Neutrophil (primary cell): ENCODE data around the gene ARHGAP30.

Experiments
- H3K27ac ChIP-seq: fragments of 200-600 bp; sonication (generic); 2 replicates; pipeline ENCODE4 v1.5.1; 2016; ENCODE audit warnings: mild to moderate bottlenecking, moderate library complexity
- H3K27me3 ChIP-seq: fragments of 200-600 bp; sonication (generic); 2 replicates; pipeline ENCODE4 v1.6.0; 2016; ENCODE audit warnings: mild to moderate bottlenecking
- H3K36me3 ChIP-seq: fragments of 200-600 bp; sonication (generic); 2 replicates; pipeline ENCODE4 v1.5.1; 2017
- H3K4me1 ChIP-seq, 2 experiments: fragments of 200-600 bp in 1 of 2; sonication (generic) in 1 of 2; 1 replicate in 1 of 2; 2 replicates in 1 of 2; pipeline versions ENCODE4 v1.5.1 to v1.6.1; 2013 to 2016; ENCODE audit warnings: low read depth in 1 of 2, low read length in 1 of 2, mild to moderate bottlenecking in 1 of 2, moderate library complexity in 1 of 2; ENCODE audit not compliant: control insufficient read depth in 1 of 2, insufficient read depth in 1 of 2
- H3K4me3 ChIP-seq, 2 experiments: fragments of 200-600 bp in 1 of 2; sonication (generic) in 1 of 2; 1 replicate in 1 of 2; 2 replicates in 1 of 2; pipeline ENCODE4 v1.5.1; 2013 to 2016; ENCODE audit warnings: low read depth in 1 of 2, low read length in 1 of 2, mild to moderate bottlenecking in 1 of 2, moderate library complexity in 1 of 2
- H3K9me3 ChIP-seq: fragments of 200-600 bp; sonication (generic); 2 replicates; pipeline ENCODE4 v1.5.1; 2016
- TF ChIP-seq, protein P1 (sequence below): fragments of 200-600 bp; sonication (generic); IDR thresholded peaks from 2 replicates; pipeline ENCODE4 v1.5.1; 2016; ENCODE audit warnings: antibody characterized with exemption

ARHGAP30 gene

DNA sequence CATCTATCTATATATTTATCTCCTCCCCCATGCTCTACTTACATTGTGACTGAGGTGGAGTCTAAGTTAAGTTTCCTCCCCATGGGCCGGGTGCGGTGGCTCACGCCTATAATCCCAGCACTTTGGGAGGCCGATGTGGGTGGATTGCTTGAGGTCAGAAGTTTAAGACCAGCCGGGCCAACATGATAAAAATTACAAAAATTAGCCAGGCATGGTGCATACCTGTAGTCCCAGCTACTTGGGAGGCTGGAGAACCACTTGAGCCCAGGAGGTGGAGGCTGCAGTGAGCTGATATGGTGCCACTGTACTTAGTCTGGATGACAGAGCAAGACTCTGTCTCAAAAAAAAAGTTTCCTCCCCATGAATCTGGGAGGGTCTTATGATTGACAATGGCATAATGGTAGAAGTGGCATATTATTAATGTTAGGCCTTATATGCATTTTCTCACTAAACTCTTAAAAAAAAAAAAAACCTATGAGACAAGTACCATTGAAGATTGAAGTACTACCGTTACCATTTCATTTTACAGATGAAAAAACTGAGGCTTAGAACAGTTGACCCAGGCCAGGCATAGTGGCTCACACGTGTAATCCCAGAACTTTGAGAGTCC lies 60.0 kb downstream of the ARHGAP30 start:
- H3K4me3 ChIP-seq, result no peak overlapping the region
- H3K27me3 ChIP-seq, result no peaks in the 10 kb centered on the region
- TF ChIP-seq, protein P1, sequence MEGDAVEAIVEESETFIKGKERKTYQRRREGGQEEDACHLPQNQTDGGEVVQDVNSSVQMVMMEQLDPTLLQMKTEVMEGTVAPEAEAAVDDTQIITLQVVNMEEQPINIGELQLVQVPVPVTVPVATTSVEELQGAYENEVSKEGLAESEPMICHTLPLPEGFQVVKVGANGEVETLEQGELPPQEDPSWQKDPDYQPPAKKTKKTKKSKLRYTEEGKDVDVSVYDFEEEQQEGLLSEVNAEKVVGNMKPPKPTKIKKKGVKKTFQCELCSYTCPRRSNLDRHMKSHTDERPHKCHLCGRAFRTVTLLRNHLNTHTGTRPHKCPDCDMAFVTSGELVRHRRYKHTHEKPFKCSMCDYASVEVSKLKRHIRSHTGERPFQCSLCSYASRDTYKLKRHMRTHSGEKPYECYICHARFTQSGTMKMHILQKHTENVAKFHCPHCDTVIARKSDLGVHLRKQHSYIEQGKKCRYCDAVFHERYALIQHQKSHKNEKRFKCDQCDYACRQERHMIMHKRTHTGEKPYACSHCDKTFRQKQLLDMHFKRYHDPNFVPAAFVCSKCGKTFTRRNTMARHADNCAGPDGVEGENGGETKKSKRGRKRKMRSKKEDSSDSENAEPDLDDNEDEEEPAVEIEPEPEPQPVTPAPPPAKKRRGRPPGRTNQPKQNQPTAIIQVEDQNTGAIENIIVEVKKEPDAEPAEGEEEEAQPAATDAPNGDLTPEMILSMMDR, result no peak
- H3K9me3 ChIP-seq, result no peaks in the 10 kb centered on the region
- no peak overlapping the region for H3K27ac ChIP-seq
- peaks cover 44 to 46% of the 10 kb centered on the region in 2 experiments for H3K4me1 ChIP-seq
- peaks cover 8% of the 10 kb centered on the region for H3K36me3 ChIP-seq

DNA sequence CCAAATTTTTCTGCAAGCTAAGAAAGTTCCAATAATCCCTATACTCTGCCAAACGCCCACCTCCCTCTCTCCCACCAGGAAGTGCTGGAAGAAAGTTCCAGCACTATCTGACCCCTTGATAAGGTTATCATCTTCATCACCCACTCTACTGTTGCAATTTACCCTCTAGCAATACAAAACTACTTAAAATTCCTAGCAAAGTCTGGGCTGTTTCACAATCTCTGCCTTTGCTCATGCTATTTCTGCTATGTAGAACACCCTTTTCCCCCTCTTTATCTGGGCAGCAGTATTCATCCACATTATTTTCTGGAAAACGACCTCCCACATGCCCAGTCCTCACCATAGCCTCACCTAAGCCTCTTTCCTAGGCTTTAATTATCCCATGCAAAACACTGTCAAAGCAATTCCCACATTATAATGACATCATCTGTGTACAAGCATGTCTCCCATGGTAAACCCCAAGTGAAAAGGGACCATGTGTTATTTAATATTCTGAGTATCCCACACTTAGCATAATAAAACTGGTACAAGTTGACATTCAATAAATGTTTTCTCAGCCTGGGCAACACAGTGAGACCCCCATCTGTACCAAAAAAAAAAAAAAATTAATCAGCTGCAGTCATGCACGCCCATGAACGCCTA lies 60.7 kb downstream of the ARHGAP30 start:
- Histone ChIP-seq H3K27ac (peak overlapping the region; percentile 5), H3K9me3 (no peaks in the 10 kb centered on the region), H3K27me3 (no peaks in the 10 kb centered on the region), H3K36me3 (peaks cover 8% of the 10 kb centered on the region), H3K4me1 (peaks cover 37 to 39% of the 10 kb centered on the region in 2 experiments), H3K4me3 (no peak overlapping the region)
- TF ChIP-seq, protein P1, result no peak

DNA sequence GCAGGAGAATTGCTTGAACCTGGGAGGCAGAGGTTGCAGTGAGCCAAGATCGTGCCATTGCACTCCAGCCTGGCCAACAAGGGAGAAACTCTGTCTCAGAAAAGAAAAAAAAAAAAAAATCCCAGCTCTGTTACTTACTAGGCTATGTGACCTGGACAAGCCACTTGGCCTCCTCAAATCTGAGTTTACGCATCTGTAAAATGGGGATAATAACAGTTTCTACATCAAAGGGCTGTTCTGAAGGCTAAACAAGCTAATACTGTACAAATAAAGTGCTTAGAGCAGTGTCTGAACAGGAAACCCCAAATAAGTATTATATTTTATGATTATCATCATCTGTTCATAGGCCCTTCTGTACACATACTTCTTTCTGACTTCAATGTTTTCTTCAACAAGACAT lies 62.3 kb downstream of the ARHGAP30 start:
- peak overlapping the region; percentile 26 for H3K27ac ChIP-seq
- H3K9me3 ChIP-seq, result no peaks in the 10 kb centered on the region
- H3K27me3 ChIP-seq, result no peaks in the 10 kb centered on the region
- H3K4me3 ChIP-seq, result no peak overlapping the region
- peaks cover 21 to 22% of the 10 kb centered on the region in 2 experiments for H3K4me1 ChIP-seq
- TF ChIP-seq, protein P1, result no peak
- peaks cover 8% of the 10 kb centered on the region for H3K36me3 ChIP-seq

DNA sequence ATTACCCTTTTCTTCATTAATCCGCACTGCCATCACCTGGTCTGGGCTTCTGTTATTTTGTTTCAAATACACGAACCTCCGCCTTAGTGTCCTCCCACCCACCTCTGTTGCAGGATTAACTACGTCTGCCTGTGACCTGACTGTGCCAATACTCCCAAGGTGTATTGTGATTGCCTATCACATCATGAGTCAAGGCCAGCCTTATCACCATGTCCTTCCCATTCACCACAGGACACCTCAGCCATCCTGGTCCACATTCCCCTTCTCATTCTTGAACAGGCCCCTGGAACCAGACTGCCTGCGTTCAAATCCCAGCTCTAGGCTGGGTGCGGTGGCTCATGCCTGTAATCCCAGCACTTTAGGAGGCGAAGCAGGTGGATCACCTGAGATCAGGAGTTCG lies 63.1 kb downstream of the ARHGAP30 start:
- H3K27ac ChIP-seq, result no peak overlapping the region
- TF ChIP-seq, protein P1, result no peak
- no peak overlapping the region for H3K4me3 ChIP-seq
- H3K9me3 ChIP-seq, result no peaks in the 10 kb centered on the region
- peaks cover 12 to 14% of the 10 kb centered on the region in 2 experiments for H3K4me1 ChIP-seq
- H3K27me3 ChIP-seq, result no peaks in the 10 kb centered on the region
- H3K36me3 ChIP-seq, result peaks cover 11% of the 10 kb centered on the region

DNA sequence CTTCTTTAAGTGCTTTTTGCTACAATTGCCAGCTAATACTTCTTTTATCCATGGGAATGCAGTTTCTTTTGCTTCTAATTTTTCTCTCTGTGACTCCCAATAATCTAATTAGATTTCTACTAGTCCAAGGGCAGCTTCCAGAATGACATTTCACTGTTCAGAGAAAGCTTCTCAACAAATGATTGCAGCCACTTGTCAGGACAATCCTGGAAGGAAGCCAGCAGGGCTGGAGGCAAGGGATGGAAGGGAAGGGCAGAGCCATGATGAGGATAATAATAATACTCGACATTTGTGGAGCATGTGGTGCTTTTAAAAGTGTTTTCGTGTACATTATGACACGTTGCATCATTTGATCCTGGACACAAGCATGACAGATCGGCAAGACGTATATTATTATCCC lies 68.2 kb downstream of the ARHGAP30 start:
- peaks cover 48% of the 10 kb centered on the region for H3K36me3 ChIP-seq
- H3K4me3 ChIP-seq, result no peak overlapping the region
- no peaks in the 10 kb centered on the region for H3K27me3 ChIP-seq
- H3K9me3 ChIP-seq, result no peaks in the 10 kb centered on the region
- no peak overlapping the region for H3K27ac ChIP-seq
- H3K4me1 ChIP-seq, result peaks cover 0 to 6% of the 10 kb centered on the region in 2 experiments
- TF ChIP-seq, protein P1, result no peak
